ENCODE data around the gene NCS1. TPM values are rescaled to one million over a fixed set of nuclear protein-coding genes. Genes with fewer than 3 reads are reported as not detected.

The NCS1 gene
- total and polyA plus RNA-seq, 2 donors (not counting 1 experiment from before 2014, with no cell fraction given), result 44.9 to 52.0 TPM

- H3K9ac ChIP-seq (ENCODE audit: insufficient read depth, low read length), result no peak overlapping the region
- no peak overlapping the region for H3K4me3 ChIP-seq (replicated peaks in 1 of 4; ENCODE audit: control extremely low read depth in 1 of 4, insufficient read depth in 1 of 4, low read depth in 3 of 4, low read length in 4 of 4)
- H3K79me2 ChIP-seq (ENCODE audit: control insufficient read depth, insufficient read depth, low read length), result peaks cover 74% of the 10 kb centered on the region
- no peaks in the 10 kb centered on the region for H4K20me1 ChIP-seq (ENCODE audit: control insufficient read depth, extremely low read depth, insufficient read depth, low read length)
- DNase-seq (ENCODE audit: low read depth in 2 of 2), result no peak
- H3K27ac ChIP-seq (ENCODE audit: insufficient read depth, low read length), result no peak overlapping the region
- no peak overlapping the region for H3K4me2 ChIP-seq (ENCODE audit: extremely low read depth, insufficient read depth, low read length)
- no peaks in the 10 kb centered on the region for H3K36me3 ChIP-seq (ENCODE audit: control insufficient read depth, insufficient read depth, low read length)
- H3K27me3 ChIP-seq (ENCODE audit: control insufficient read depth, insufficient read depth, low read length), result no peaks in the 10 kb centered on the region
- peaks cover 16% of the 10 kb centered on the region for H3K4me1 ChIP-seq (ENCODE audit: control insufficient read depth, extremely low read depth, insufficient read depth, low read length)
- no peak for TF ChIP-seq CTCF (conservative IDR thresholded peaks at IDR 0.05 in 1 of 2, IDR thresholded peaks at IDR 0.05 in 1 of 2; ENCODE audit: low read depth in 1 of 2, low read length in 2 of 2)
- no peak for TF ChIP-seq EZH2 (IDR thresholded peaks at IDR 0.05; ENCODE audit: low read length, missing control alignments)
- H2AFZ ChIP-seq (ENCODE audit: low read length), result no peak overlapping the region
- no peaks in the 10 kb centered on the region for H3K9me3 ChIP-seq (ENCODE audit: control insufficient read depth, insufficient read depth, low read depth, low read length)
Measured at GRCh38 chr9:130191749-130192120, 19.5 kb downstream of the NCS1 start.

- H3K9ac ChIP-seq (ENCODE audit: insufficient read depth, low read length), result no peak overlapping the region
- no peak overlapping the region for H3K27ac ChIP-seq (ENCODE audit: insufficient read depth, low read length)
- H3K36me3 ChIP-seq (ENCODE audit: control insufficient read depth, insufficient read depth, low read length), result no peaks in the 10 kb centered on the region
- H3K27me3 ChIP-seq (ENCODE audit: control insufficient read depth, insufficient read depth, low read length), result no peaks in the 10 kb centered on the region
- H3K4me2 ChIP-seq (ENCODE audit: extremely low read depth, insufficient read depth, low read length), result no peak overlapping the region
- H4K20me1 ChIP-seq (ENCODE audit: control insufficient read depth, extremely low read depth, insufficient read depth, low read length), result no peaks in the 10 kb centered on the region
- no peak overlapping the region for H2AFZ ChIP-seq (ENCODE audit: low read length)
- no peak for DNase-seq (ENCODE audit: low read depth in 2 of 2)
- peaks cover 72% of the 10 kb centered on the region for H3K79me2 ChIP-seq (ENCODE audit: control insufficient read depth, insufficient read depth, low read length)
- TF ChIP-seq EZH2 (IDR thresholded peaks at IDR 0.05; ENCODE audit: low read length, missing control alignments) (no peak), CTCF (conservative IDR thresholded peaks at IDR 0.05 in 1 of 2, IDR thresholded peaks at IDR 0.05 in 1 of 2; ENCODE audit: low read depth in 1 of 2, low read length in 2 of 2) (no peak)
- H3K4me3 ChIP-seq (replicated peaks in 1 of 4; ENCODE audit: control extremely low read depth in 1 of 4, insufficient read depth in 1 of 4, low read depth in 3 of 4, low read length in 4 of 4), result no peak overlapping the region
- no peaks in the 10 kb centered on the region for H3K9me3 ChIP-seq (ENCODE audit: control insufficient read depth, insufficient read depth, low read depth, low read length)
- peaks cover 9% of the 10 kb centered on the region for H3K4me1 ChIP-seq (ENCODE audit: control insufficient read depth, extremely low read depth, insufficient read depth, low read length)
Measured at GRCh38 chr9:130192382-130192999, 20.3 kb downstream of the NCS1 start.

GRCh38 chr9:130193103-130193502, 20.9 kb downstream of the NCS1 start:
- H4K20me1 ChIP-seq (ENCODE audit: control insufficient read depth, extremely low read depth, insufficient read depth, low read length), result no peaks in the 10 kb centered on the region
- no peaks in the 10 kb centered on the region for H3K36me3 ChIP-seq (ENCODE audit: control insufficient read depth, insufficient read depth, low read length)
- no peak overlapping the region for H3K9ac ChIP-seq (ENCODE audit: insufficient read depth, low read length)
- peaks cover 69% of the 10 kb centered on the region for H3K79me2 ChIP-seq (ENCODE audit: control insufficient read depth, insufficient read depth, low read length)
- TF ChIP-seq EZH2 (IDR thresholded peaks at IDR 0.05; ENCODE audit: low read length, missing control alignments) (no peak), CTCF (conservative IDR thresholded peaks at IDR 0.05 in 1 of 2, IDR thresholded peaks at IDR 0.05 in 1 of 2; ENCODE audit: low read depth in 1 of 2, low read length in 2 of 2) (no peak)
- no peak overlapping the region for H2AFZ ChIP-seq (ENCODE audit: low read length)
- no peak overlapping the region for H3K27ac ChIP-seq (ENCODE audit: insufficient read depth, low read length)
- no peak for DNase-seq (ENCODE audit: low read depth in 2 of 2)
- H3K4me1 ChIP-seq (ENCODE audit: control insufficient read depth, extremely low read depth, insufficient read depth, low read length), result peaks cover 5% of the 10 kb centered on the region
- no peaks in the 10 kb centered on the region for H3K27me3 ChIP-seq (ENCODE audit: control insufficient read depth, insufficient read depth, low read length)
- H3K4me3 ChIP-seq (replicated peaks in 1 of 4; ENCODE audit: control extremely low read depth in 1 of 4, insufficient read depth in 1 of 4, low read depth in 3 of 4, low read length in 4 of 4), result no peak overlapping the region
- no peak overlapping the region for H3K4me2 ChIP-seq (ENCODE audit: extremely low read depth, insufficient read depth, low read length)
- no peaks in the 10 kb centered on the region for H3K9me3 ChIP-seq (ENCODE audit: control insufficient read depth, insufficient read depth, low read depth, low read length)

All from fibroblast of lung (primary cell).